Measurements from ENCODE around the gene FLVCR1. TPM values are rescaled to one million over a fixed set of nuclear protein-coding genes. Genes with fewer than 3 reads are reported as not detected.
A peak's percentile ranks its signal among the peaks of the same experiment; 100 is the strongest.
"Not testable (repeated sequence)": the region's sequence is repeated elsewhere in the genome, so short reads cannot be mapped to it uniquely, and the experiment has no call there.

The FLVCR1 gene
- total RNA-seq, 2 experiments from 2014 or later: 13.5 to 13.9 TPM

GRCh38 chr1:212828395-212828794 lies 29.7 kb upstream of the FLVCR1 start:
- H3K9me3 Mint-ChIP-seq (ENCODE audit: low read depth): peaks cover 18% of the 10 kb centered on the region
- ATAC-seq (no peak), DNase-seq (no peak)
- H3K4me3 Mint-ChIP-seq: no peak overlapping the region
- no peaks in the 10 kb centered on the region for H3K27me3 Mint-ChIP-seq
- ChIA-PET POLR2A (no interaction called here), CTCF (interaction anchor here (1.0 to 1.8 kb wide), 2 partner anchors 167 to 240 kb away, joined by 4 to 5 read pairs; no protein-coding TSS in a partner anchor)
- peaks cover 4% of the 10 kb centered on the region for H3K36me3 Mint-ChIP-seq (ENCODE audit: low read depth)
- intact Hi-C loops (cut with DNase I, micrococcal nuclease): no loop called here
- H3K27ac Mint-ChIP-seq: no peak overlapping the region
- no peaks in the 10 kb centered on the region for H3K4me1 Mint-ChIP-seq

- H3K36me3 Mint-ChIP-seq (ENCODE audit: low read depth); H3K4me1 Mint-ChIP-seq; H3K9me3 Mint-ChIP-seq (ENCODE audit: low read depth); H3K4me3 Mint-ChIP-seq; POLR2A ChIA-PET; intact Hi-C loops (cut with DNase I, micrococcal nuclease); H3K27ac Mint-ChIP-seq; H3K27me3 Mint-ChIP-seq: not testable (repeated sequence)
- ATAC-seq: peak; percentile 30
- CTCF ChIA-PET: interaction anchor here (0.7 to 1.2 kb wide), 5 partner anchors 121 to 1575 kb away, joined by 3 to 5 read pairs (median 3); no protein-coding TSS in a partner anchor
- peak; percentile 41 for DNase-seq
These were observed 24.6 kb upstream of the FLVCR1 start for GRCh38 chr1:212833211-212834207.

GRCh38 chr1:212838145-212838544 lies 19.9 kb upstream of the FLVCR1 start:
- Mint-ChIP-seq H3K27ac (no peak overlapping the region), H3K36me3 (ENCODE audit: low read depth) (no peaks in the 10 kb centered on the region), H3K4me3 (no peak overlapping the region), H3K9me3 (ENCODE audit: low read depth) (no peaks in the 10 kb centered on the region), H3K27me3 (no peaks in the 10 kb centered on the region), H3K4me1 (peaks cover 4% of the 10 kb centered on the region)
- no peak for ATAC-seq
- DNase-seq: no peak
- CTCF ChIA-PET: interaction anchor here (0.6 to 0.9 kb wide), 5 partner anchors 20 to 205 kb away, joined by 3 to 4 read pairs (median 3); no protein-coding TSS in a partner anchor
- POLR2A ChIA-PET: no interaction called here
- intact Hi-C loops (cut with DNase I, micrococcal nuclease): no loop called here

GRCh38 chr1:212844521-212844920 lies 13.6 kb upstream of the FLVCR1 start:
- H3K4me1 Mint-ChIP-seq; H3K27ac Mint-ChIP-seq; intact Hi-C loops (cut with DNase I, micrococcal nuclease); CTCF ChIA-PET; ATAC-seq; H3K36me3 Mint-ChIP-seq (ENCODE audit: low read depth); DNase-seq; H3K27me3 Mint-ChIP-seq; H3K9me3 Mint-ChIP-seq (ENCODE audit: low read depth); H3K4me3 Mint-ChIP-seq: not testable (repeated sequence)
- POLR2A ChIA-PET: interaction anchor here (0.5 kb wide), 1 partner anchor 9 kb away, joined by 8 read pairs; no protein-coding TSS in a partner anchor

- POLR2A ChIA-PET: no interaction called here
- peaks cover 2% of the 10 kb centered on the region for H3K9me3 Mint-ChIP-seq (ENCODE audit: low read depth)
- CTCF ChIA-PET: interaction anchor here (0.7 to 1.0 kb wide), 2 partner anchors 13 to 147 kb away, joined by 3 read pairs; no protein-coding TSS in a partner anchor
- peaks cover 8% of the 10 kb centered on the region for H3K36me3 Mint-ChIP-seq (ENCODE audit: low read depth)
- intact Hi-C loops (cut with DNase I, micrococcal nuclease): no loop called here
- H3K4me1 Mint-ChIP-seq: no peaks in the 10 kb centered on the region
- no peak within 1 kb of the TSS for H3K4me3 Mint-ChIP-seq
- no peaks in the 10 kb centered on the region for H3K27me3 Mint-ChIP-seq
- DNase-seq (no peak), ATAC-seq (no peak)
- H3K27ac Mint-ChIP-seq: no peak within 1 kb of the TSS
These were observed 10.5 kb upstream of the FLVCR1 start, which contains the start of gene SPATA45 for GRCh38 chr1:212847549-212847948. SPATA45 (minus strand) TSS chr1:212847649; CDS start chr1:212836149, 11,500 bp downstream.

- POLR2A ChIA-PET: no interaction called here
- Mint-ChIP-seq H3K4me1 (peaks cover 6% of the 10 kb centered on the region), H3K27ac (no peak overlapping the region), H3K27me3 (no peaks in the 10 kb centered on the region), H3K4me3 (no peak overlapping the region), H3K36me3 (ENCODE audit: low read depth) (peaks cover 11% of the 10 kb centered on the region), H3K9me3 (ENCODE audit: low read depth) (peaks cover 2% of the 10 kb centered on the region)
- intact Hi-C loops (cut with DNase I, micrococcal nuclease): no loop called here
- CTCF ChIA-PET: interaction anchor here (0.7 kb wide), 1 partner anchor 235 kb away, joined by 3 read pairs; no protein-coding TSS in a partner anchor
- DNase-seq (no peak), ATAC-seq (no peak)
These were observed 5.9 kb upstream of the FLVCR1 start for GRCh38 chr1:212852105-212852688.

- DNase-seq (no peak), ATAC-seq (no peak)
- intact Hi-C loops (cut with DNase I, micrococcal nuclease): no loop called here
- Mint-ChIP-seq H3K27me3 (no peaks in the 10 kb centered on the region), H3K9me3 (ENCODE audit: low read depth) (peaks cover 2% of the 10 kb centered on the region), H3K36me3 (ENCODE audit: low read depth) (peaks cover 13% of the 10 kb centered on the region), H3K4me3 (no peak overlapping the region), H3K4me1 (peaks cover 6% of the 10 kb centered on the region), H3K27ac (no peak overlapping the region)
- CTCF ChIA-PET: no interaction called here
- POLR2A ChIA-PET: no interaction called here
These were observed 4.4 kb upstream of the FLVCR1 start for GRCh38 chr1:212853658-212854057.

- no peaks in the 10 kb centered on the region for H3K27me3 Mint-ChIP-seq
- ChIA-PET POLR2A (no interaction called here), CTCF (interaction anchor here (0.6 kb wide), 1 partner anchor 98 kb away, joined by 3 read pairs; no protein-coding TSS in a partner anchor)
- no peak overlapping the region for H3K4me3 Mint-ChIP-seq
- peaks cover 11% of the 10 kb centered on the region for H3K4me1 Mint-ChIP-seq
- peak overlapping the region; percentile 38 for H3K27ac Mint-ChIP-seq
- ATAC-seq (no peak), DNase-seq (no peak)
- peaks cover 16% of the 10 kb centered on the region for H3K36me3 Mint-ChIP-seq (ENCODE audit: low read depth)
- peaks cover 2% of the 10 kb centered on the region for H3K9me3 Mint-ChIP-seq (ENCODE audit: low read depth)
- intact Hi-C loops (cut with DNase I, micrococcal nuclease): loop anchor here in 1 of 2 experiments (5.0 kb wide), 2 partner anchors 146 to 189 kb away; no protein-coding TSS in a partner anchor
These were observed 1.3 kb upstream of the FLVCR1 start for GRCh38 chr1:212856755-212857154.

- H3K4me1 Mint-ChIP-seq: peaks cover 18% of the 10 kb centered on the region
- H3K9me3 Mint-ChIP-seq (ENCODE audit: low read depth): no peaks in the 10 kb centered on the region
- CTCF ChIA-PET: interaction anchor here (0.6 to 1.4 kb wide), 4 partner anchors 23 to 1178 kb away, joined by 3 to 5 read pairs (median 4); no protein-coding TSS in a partner anchor
- H3K36me3 Mint-ChIP-seq (ENCODE audit: low read depth): peaks cover 10% of the 10 kb centered on the region
- ATAC-seq (peak; percentile 9), DNase-seq (peak; percentile 39)
- intact Hi-C loops (cut with DNase I, micrococcal nuclease): loop anchor here (1.0 to 5.0 kb wide), 12 partner anchors 67 to 574 kb away; partner anchors contain the start of genes NSL1 (in 2 of the 2), TATDN3 (in 2 of the 2), ANGEL2 (in 1 of the 2) and ATF3 (in 1 of the 2)
- no peaks in the 10 kb centered on the region for H3K27me3 Mint-ChIP-seq
- POLR2A ChIA-PET: interaction anchor here (0.5 to 1.0 kb wide), 2 partner anchors 250 to 1125 kb away, joined by 4 to 6 read pairs; partner anchors contain the start of gene ATF3
- peak overlapping the region; percentile 92 for H3K27ac Mint-ChIP-seq
- no peak overlapping the region for H3K4me3 Mint-ChIP-seq
These were observed 588 bp downstream of the FLVCR1 start for GRCh38 chr1:212858461-212859265.

GRCh38 chr1:212860713-212861581 lies 2.9 kb downstream of the FLVCR1 start:
- Mint-ChIP-seq H3K27ac (no peak overlapping the region), H3K27me3 (no peaks in the 10 kb centered on the region), H3K4me3 (no peak overlapping the region), H3K36me3 (ENCODE audit: low read depth) (peaks cover 16% of the 10 kb centered on the region), H3K9me3 (ENCODE audit: low read depth) (no peaks in the 10 kb centered on the region), H3K4me1 (peaks cover 25% of the 10 kb centered on the region)
- DNase-seq (no peak), ATAC-seq (no peak)
- CTCF ChIA-PET: interaction anchor here (0.6 to 1.4 kb wide), 8 partner anchors 13 to 896 kb away, joined by 3 to 5 read pairs (median 3); partner anchors contain the start of genes NENF and SPATA45
- intact Hi-C loops (cut with DNase I, micrococcal nuclease): no loop called here
- POLR2A ChIA-PET: interaction anchor here (0.6 to 0.9 kb wide), 2 partner anchors 535 to 1055 kb away, joined by 3 to 7 read pairs; no protein-coding TSS in a partner anchor
